GM18498 (cell line): ENCODE measurements around the gene MBD2.
"Not testable (repeated sequence)": the region's sequence is repeated elsewhere in the genome, so short reads cannot be mapped to it uniquely, and the experiment has no call there.

ENCODE experiments used
- ATAC-seq: cut with Tn5 transposase; IDR thresholded peaks from one replicate; pipeline ENCODE4 v1.9.1; 2021; ENCODE audit warnings: mild to moderate bottlenecking, moderate library complexity; ENCODE audit not compliant: unreplicated experiment

The MBD2 gene, protein sequence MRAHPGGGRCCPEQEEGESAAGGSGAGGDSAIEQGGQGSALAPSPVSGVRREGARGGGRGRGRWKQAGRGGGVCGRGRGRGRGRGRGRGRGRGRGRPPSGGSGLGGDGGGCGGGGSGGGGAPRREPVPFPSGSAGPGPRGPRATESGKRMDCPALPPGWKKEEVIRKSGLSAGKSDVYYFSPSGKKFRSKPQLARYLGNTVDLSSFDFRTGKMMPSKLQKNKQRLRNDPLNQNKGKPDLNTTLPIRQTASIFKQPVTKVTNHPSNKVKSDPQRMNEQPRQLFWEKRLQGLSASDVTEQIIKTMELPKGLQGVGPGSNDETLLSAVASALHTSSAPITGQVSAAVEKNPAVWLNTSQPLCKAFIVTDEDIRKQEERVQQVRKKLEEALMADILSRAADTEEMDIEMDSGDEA

DNA sequence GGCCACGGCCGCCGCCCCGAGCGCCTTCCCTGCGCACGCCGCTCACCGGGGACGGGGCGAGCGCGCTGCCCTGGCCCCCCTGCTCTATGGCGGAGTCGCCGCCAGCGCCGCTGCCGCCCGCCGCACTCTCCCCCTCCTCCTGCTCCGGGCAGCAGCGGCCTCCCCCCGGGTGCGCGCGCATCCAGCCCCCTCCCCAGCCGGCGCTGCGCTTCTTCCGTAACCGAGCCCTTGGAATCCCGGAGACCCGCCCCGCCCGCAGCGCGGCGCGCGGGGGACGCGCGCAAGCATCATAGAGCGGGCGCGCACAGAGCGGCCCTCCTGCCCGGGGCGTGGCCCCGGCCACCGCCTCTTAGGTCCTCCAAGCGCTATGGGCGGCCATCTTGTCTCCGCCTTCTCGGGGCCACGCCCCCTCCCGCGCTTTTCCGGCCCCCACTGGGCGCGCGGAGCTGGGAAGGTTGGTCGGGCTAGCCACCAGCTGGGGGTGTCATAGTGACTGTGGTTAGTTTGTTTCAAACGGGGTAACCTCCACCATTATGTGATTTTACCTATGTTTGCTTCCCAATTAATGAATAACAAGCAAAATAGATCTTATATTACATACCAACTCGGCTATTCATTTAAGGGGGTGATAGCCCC is at the start of gene MBD2:
MBD2 (minus strand) TSS at position 291 of the 636 bp plus-strand sequence; CDS start at position 181, 110 bp downstream.
- ATAC-seq = peak; percentile 90

DNA sequence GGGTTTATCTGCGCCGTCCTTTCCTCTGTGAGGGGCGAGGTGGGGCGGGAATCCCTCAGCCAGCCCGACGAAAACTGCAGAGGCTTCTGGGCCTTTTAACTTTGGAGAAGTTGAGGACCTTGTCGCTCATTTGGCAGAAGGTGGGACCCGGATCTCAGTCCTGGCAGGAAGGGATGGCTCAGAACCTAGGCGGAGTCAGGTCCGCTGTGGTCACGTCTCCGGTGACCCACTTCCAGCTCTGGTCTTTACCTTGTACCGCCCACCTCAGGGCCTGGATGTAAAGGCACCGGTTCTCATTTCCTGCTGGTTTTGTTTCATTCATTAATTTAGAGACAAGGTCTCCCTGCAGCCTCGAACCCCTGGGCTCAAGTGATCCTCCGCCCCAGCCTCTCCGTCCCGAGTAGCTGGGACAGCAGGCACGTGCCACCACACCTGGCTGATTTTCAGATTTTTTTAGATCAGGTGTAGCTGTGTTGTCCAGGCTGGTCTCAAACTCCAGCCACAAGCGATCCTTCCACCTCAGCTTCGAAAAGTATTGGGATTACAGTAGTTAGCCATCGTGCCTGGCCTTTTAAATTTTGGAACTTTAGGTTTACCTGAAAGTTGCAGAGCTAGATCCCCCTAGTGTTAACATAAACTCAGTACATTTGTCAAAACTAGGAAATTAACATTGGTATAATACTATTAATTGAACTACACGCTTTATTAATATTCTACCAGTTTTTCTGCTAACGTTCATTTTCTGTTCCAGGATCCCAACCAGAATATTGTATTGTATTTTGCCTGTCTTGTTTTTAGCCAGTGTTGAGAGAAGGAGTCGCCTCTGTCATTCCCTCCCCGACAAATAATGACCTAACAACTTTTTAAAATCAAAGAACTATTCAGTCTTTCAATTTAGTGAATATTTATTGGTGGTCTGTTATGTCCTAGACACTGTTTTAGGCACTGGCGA is 45.7 kb upstream of the MBD2 start:
- peak; percentile 45 for ATAC-seq

DNA sequence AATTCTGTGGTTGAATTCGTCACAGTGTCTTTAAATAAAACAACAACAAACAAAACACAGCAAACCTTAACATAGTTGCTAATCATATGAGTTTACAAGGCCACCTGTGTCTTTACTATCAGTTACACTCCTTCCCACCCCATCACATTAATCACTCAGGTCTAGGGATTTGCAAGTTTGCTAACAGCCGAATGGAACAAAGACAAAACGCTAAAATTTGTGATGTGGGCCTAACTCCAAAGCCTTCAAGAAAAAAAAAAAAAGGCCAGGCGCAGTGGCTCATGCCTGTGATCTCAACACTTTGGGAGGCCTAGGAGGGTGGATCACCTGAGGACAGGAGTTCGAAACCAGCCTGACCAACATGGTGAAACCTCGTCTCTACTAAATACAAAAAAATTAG is 44.3 kb upstream of the MBD2 start:
- no peak for ATAC-seq

DNA sequence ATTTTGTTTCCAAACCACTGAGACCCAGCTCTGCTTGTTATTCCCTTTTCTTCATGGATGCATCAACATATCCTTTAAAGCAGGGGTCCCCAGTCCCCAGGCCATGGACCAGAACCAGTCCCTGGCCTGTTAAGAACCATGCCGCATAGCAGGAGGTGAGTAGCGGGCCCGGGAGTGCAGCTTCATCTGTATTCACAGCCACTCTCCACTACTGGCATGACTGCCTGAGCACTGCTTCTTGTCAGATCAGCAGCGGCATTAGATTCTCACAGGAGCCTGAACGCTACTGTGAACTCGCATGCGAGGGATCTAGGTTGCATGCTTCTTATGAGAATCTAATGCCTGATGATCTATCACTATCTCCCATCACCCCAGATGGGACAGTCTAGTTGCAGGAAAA is 43.2 kb upstream of the MBD2 start:
- no peak for ATAC-seq

DNA sequence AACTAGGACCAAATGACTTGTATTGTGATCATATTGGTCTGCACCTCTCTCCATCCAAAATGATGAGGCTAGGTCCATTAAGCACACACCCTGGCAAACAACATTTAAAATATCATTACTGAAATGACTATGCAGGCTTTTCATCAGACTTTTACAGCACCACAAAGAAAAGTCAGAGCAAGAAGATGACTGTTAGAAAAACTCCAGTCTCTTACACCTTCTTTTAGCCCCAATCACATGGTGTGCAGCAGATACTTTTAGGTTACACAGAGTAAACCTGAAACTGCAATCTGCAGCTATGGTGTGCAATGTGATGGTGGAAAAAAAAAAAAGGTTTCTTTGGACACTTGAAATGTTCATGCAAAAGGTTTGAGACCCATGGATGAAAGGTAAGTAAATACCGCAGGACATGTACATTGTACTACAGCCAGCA is 39.5 kb upstream of the MBD2 start:
- ATAC-seq = peak; percentile 78

DNA sequence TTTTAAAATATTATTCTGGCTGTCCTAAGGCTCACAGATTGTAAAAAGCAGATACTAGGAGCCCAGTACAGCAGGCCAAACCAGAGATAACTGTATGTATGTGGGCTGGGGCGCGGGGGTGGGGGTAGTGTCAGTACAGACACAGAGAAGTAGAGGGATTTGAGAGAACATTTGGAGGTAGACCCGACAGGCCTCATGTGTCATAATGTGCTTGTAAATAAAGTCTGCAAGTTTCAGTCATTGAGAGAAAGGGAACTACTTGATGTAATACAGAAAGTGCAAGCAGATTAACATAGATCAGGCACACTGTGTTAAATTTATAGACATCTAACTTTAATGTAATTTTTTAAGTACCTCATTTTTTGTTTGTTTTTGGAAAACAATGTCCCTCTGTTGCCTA is 37.4 kb upstream of the MBD2 start:
- ATAC-seq = peak; percentile 83

DNA sequence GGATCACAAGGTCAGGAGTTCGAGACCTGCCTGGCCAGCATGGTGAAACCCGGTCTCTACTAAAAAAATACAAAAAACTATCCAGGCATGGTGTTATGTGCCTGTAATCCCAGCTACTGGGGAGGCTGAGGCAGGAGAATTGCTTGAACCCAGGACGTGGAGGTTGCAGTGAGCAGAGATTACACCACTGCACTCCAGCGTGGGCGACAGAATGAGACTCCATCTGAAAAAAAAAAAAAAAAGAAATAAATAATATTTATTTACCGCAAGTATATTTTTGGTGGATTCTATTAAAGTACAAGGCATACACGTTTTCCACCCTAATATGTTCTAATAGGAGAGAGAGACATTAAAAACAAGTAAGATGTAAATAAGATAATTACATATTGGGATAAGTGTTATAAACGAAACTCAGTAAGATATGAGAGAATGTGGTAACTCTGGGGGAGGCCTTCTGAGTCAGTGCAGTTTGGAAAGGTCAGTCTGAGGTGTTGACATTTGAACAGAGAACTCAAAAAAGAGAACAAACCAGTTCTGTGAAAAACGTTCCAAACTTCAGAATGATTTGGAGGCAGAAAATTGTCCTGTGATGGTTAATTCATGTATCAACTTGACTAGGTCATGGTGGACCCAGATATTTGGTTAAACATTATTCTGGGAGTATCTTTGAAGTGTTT is 36.1 kb upstream of the MBD2 start:
- ATAC-seq = peak; percentile 30

DNA sequence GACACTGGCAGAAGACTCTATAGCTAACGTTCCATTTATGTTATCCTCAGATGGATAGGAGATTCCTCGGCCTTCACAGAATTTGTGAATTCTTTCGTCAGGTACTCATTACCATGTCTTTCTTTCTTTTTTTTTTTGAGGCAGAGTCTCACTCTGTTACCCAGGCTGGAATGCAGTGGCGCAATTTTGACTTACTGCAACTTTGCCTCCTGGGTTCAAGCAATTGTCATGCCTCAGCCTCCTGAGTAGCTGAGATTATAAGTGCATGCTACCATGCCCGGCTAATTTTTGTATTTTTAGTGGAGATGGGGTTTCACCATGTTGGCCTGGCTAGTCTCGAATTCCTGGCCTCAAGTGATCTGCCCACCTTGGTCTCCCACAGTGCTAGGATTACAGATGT is 33.3 kb upstream of the MBD2 start:
- not testable (repeated sequence) for ATAC-seq

DNA sequence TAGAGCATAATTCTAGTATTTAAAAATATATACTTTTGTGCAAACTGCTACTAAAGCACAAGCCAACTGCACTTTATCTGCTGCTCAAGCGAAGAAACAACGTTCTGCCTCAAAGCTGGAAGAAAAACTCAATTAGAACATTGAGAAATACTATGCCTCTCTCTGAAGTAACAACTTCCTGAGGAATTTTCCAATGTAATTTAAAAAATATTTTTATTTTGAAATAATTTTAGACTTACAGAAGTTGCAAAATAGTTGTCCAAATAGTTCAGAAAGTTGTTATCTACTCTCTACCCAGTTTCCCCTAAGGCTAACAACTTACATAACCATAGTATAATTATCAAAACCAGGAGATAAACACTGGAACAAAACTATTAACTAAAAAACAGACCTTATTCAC is 32.5 kb upstream of the MBD2 start:
- no peak for ATAC-seq

DNA sequence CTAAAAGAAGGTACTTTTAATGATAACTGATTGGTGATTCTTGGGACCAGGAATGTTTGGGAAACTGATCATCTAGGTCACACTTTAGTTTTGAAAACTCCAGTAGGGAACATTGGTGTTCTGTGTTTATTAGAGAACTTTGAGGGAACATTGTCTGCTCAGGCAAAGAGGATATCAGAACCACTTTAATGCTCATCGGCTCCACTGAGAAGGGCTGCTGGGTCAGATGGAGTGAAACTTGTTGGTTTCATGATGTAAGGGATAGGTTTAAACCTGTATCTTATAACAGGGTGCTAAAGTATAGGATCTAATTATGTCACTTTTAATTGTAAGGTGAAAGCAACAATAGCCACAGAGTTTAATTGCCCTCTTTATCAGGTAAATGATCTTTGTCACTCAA is 30.7 kb upstream of the MBD2 start:
- ATAC-seq = no peak

DNA sequence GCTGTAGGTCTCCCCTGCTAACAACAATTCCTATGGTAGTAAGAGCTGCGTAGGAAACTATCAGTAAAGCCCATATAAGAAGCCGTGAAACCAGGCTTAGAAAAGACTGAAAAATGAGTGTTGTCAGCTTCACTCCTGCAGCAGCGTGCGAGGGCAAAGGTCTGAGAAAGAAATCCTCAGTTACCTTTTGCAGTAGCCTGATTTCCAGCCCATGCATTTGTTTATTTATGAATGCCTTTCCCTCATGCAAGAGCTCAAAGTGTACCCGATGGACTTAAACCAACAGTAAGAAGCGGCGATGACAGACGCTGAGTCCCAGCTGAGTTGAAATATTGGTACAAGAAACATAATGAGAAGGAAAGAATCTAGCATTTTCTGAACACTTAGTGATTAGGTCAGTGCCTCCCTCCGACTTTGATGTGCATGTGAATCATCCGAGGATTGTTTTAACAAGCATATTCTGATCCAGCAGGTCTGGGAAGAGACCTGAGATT is 29.8 kb upstream of the MBD2 start:
- ATAC-seq = no peak

DNA sequence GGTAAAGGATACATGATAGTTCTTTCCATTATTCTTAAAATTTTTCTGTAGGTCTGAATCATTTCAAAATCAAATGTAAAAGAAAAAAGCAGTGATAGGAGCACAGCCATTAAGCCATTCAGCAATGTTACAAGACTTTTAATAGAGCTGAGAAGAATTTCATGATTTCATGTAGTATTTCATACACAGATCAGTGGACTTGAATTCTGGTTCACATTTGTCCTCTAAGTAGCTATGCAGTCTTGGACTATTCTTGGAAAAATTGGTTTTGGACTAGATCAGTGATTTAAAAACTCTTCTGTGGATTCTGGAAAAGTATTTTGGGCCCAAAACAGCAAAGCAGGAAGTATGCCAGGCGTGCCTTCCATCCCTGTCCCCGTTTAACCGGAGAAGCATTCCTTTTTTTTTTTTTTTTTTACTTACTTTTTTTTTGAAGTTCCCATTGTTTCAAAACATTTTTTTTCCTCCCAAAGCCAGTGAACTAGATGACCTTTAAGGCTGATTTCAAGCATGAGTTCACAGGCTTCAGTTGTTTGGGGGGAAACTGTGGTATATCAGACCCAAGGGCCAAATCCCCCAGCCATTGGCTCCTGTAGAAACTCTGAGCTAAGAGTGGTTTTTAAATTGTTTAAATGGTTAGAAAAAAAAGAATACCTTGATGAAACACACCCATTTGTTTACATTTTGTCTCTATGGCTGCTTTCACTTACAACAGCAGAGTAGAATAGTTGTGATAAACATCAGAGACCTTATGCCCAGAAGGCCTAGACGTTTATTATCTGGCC is 27.3 kb upstream of the MBD2 start:
- no peak for ATAC-seq

DNA sequence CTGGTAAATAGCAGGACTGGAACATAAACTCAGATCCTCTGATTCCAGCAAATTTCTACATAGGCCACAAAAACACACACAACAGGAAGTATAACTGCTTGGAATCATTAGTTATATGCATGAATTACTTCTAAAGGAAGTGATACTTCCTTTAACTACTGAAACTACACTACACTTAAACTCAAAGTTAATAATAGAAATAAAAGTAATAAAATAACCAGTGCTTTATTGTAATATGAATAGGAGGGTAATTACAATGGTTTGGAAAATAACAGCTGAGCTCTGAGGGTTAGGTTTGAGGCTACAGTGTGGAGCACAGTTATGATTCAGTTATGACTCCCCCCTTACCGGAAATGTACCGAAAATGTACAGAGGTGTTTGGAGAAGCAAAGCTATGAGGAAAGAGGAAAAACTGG is 26.4 kb upstream of the MBD2 start:
- peak; percentile 72 for ATAC-seq

DNA sequence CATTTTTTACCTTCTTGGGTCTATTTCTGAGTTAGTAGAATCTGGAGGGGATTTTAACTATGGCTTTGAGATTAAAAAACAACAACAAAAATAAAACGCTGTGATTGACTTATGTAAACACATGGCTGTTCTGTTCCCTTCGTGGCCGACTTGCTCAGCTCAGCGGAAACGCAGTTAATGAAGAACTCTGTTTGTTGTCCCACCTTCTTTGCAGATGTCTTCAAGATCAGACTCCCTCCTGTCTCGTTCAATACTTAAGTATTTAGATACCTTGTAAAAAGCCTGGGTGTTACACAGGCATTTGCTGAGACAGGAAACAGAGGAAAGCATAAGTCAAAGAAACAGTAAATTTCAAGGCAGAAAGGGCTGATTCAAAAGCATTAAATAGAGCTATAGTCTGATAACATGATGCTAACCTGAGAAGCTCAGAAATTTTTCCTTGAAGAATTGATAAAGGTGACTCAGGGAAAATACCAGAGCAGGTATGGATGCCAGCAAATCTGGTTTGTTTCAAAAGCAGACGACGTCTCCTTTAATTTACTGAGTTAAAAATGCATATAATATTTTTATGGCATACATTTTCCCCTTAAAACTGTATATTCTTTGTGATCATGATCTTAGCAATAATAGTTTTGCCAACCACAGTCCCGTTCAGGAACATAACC is 23.2 kb upstream of the MBD2 start:
- no peak for ATAC-seq

DNA sequence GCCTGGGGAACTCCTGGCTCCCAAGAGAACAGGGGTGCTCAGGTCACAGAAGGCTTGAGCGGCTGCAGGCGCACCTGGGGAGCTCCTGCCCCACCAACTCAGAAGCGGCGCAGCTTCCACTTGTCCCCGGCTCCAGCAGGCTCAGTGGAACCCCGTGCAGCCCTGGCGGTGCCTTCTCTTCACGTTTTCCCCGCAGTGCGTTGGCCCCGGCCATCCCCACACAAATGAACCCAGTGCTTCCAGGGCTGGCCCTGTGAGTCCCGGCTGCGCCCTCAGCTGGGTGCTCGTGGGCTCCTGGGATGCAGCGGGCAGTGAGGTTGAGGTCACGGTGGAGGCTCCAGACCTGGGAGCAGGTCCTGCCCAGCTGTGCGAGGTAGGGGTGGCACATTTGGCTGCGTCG is 17.9 kb upstream of the MBD2 start:
- no peak for ATAC-seq

DNA sequence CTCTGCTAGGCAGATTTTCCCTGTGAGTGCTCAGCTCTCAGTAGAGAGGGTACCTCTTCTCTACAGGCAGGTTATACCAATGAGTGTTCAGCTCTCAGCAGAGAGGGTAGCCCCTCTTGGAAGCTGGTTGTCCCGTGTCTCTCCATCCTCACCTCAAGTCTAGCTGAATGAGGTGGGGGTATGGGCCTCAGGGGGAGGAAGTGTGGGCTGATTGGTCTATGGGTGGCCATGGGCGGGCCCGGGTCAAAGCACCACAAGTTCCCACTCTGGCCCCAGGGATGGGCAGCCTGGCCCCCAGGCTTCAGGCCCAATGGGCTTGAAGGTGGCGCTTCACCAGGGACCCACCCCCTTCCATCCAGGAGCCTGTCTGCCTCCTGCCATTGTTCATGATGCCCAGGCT is 17.0 kb upstream of the MBD2 start:
- ATAC-seq = no peak

DNA sequence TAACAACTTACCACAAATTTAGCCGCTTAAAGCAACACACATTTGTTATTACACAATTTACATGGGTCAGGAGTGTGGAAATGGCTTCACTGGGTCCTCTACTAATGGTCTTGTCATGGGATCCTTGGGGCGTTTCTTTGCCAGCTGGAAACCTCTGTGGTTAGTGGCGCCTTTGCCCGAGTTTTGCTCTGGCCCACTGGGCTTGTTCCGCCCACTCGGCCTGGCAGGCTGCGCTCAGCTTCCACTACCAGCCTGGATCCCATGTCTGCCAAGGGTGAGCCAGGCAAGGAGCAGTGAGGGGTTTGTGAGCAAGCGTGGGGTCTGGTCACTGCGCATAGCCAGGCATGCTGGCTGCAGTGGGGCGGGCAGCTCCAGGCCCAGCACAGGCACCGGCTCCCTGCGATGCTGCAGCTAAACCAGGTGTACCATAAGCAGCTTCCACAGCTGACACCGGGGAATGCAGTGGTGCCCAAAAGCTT is 16.2 kb upstream of the MBD2 start:
- no peak for ATAC-seq

DNA sequence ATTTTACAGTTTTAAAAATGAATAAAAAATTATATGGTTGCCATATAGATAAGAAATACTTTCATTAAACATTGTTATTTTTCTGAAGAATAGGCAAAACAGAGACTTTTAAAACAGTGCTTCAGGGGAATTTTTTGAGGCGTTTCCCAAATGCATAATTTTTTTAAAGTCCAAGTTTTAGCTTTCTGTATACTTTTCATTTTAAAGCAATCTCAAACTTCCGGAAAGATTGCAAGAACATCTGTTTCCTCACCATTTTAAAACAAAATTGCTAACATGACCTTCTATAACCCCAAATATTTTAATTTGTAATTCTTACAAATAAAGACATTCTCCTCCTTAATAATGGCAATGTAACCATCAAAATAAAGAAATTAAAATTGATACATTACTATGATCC is 15.1 kb upstream of the MBD2 start:
- ATAC-seq = no peak

DNA sequence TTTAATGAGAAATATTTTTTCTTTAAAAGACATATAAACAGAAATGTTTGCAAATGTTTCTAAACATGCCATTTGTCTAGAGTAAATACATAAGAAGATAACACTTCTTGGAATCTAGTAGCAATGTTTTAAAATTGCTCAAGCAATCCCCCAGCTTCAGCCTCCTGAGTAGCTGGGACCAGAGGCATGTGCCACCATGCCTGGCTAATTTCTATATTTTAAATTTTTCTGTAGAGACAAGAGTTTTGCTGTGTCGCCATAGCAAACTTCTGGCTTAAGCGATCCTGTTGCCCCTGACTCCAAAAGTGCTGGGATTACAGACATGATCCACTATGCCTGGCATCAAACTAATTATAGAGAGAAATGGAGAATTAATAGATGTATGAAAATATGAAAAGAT is 14.6 kb upstream of the MBD2 start:
- no peak for ATAC-seq
